ENCODE measurements around the gene FAM32A.

Gene FAM32A

GRCh38 chr19:16202320-16203255 is 17.4 kb downstream of the FAM32A start:
- no peak for DNase-seq (ENCODE audit: low spot score)

DNA sequence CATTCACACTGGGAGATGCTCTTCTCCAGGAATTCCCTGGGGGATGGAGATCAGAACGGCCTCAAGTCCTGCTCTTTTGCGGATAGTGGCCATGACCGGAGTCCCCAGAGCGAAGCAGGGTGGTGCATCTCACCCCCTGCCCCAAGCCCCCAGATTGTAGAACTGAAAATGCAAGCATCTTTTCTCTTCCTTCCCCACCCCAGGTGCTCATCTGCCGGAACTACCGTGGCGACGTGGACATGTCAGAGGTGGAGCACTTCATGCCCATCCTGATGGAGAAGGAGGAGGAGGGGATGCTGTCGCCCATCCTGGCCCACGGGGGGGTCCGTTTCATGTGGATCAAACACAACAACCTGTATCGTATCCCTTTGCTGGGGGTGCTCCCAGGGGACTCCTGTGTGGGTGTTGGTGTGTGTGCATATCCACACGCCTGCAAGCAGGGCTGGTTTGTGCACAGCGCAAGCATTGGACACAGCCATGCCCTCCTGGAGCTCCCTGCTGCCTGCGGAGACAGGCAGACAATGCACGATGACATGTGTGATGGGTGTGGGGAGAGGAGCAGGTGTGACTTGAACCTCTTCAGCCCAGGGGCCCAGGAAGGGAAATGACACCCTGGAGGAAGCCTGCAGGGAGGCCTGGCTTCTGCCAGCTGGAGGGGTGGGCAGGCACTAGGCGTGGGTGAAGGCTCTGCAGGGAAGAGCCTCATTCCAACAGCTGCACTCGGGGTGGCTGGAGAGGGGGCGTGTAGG is 18.2 kb downstream of the FAM32A start:
- DNase-seq (ENCODE audit: low spot score) = no peak

GRCh38 chr19:16204005-16204294 is 18.7 kb downstream of the FAM32A start:
- no peak for DNase-seq (ENCODE audit: low spot score)

- DNase-seq (ENCODE audit: low spot score) = no peak
Observed at GRCh38 chr19:16205205-16206045, 20.2 kb downstream of the FAM32A start.

GRCh38 chr19:16206046-16206605 is 20.9 kb downstream of the FAM32A start:
- no peak for DNase-seq (ENCODE audit: low spot score)

GRCh38 chr19:16206637-16207036 is 21.4 kb downstream of the FAM32A start:
- no peak for DNase-seq (ENCODE audit: low spot score)

- no peak for DNase-seq (ENCODE audit: low spot score)
Observed at GRCh38 chr19:16207063-16207462, 21.9 kb downstream of the FAM32A start.

DNA sequence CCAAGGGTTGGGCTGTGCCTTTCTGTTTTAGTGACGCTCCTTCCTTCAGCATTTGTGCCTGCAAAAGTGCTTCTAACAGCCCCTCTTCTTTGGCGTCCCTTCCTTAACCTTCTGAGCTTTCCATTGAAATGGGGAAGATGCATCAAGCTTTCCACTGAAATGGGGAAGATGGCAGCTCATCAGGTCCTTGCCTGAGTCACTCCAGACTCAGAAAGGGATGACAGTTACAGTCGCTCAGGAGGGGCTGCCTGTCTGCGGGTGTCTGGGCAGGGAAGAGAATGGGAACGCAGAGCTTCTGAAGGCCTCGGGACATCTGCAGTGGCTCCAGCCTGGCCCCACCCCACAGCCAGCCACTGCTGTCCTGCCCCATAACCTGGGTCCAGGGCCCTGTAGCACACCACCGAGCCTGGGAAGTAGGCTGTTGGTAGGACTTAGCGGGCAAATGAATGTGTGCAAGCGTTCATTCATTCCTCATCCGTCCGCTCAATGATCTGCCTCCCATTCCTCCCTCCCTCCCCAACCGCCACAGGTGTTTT is 22.3 kb downstream of the FAM32A start:
- DNase-seq (ENCODE audit: low spot score) = no peak

- DNase-seq (ENCODE audit: low spot score) = no peak
Observed at GRCh38 chr19:16208064-16208759, 23.0 kb downstream of the FAM32A start.

DNA sequence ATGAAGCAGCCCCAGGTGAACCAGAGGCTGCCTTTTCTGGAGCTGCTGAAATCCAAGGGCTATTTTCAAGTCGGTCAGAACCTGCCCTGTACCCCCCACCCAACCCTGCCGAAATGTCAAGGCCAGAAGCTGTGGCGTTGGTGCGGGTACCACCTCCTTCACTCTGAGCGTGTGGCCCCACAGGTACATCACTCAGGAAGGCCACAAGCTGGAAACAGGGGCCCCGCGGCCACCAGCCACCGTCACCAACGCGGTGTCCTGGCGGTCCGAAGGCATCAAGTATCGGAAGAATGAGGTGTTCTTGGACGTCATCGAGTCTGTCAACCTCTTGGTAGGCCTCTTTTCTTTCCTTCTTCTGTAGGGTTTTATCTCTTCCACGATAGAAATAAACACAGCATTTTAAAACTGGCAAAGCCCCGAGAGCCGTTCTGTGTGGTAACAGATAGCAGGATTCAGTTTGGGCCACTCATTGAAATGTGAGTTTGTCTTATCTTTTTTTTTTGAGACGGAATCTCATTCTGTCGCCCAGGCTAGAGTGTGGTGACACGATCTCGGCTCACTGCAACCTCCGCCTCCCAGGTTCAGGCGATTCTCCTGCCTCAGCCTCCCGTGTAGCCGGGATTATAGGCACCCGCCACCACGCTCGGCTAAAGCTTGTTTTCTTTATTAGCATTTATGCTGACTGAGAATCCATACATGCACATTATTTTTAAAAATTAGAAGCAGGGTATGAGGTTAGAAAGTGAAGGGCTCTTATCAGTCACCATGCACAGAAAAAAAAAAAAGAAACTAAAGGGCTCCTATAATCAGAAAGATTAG is 23.8 kb downstream of the FAM32A start:
- DNase-seq (ENCODE audit: low spot score) = no peak

- DNase-seq (ENCODE audit: low spot score) = no peak
Observed at GRCh38 chr19:16210168-16210567, 25.0 kb downstream of the FAM32A start.

DNA sequence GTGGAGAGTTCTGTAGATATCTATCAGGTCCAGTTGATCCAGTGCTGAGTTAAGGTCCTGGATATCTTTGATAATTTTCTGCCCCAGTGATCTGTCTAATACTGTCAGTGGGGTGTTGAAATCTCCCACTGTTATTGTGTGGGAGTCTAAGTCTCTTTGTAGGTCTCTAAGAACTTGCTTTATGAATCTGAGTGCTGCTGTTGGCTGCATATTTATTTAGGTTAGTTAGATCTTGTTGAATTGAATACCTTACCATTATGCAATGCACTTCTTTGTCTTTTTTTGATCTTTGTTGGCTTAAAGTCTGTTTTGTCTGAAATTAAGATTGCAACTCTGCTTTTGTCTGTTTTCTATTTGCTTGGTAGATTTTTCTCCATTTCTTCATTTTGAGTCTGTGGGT is 27.9 kb downstream of the FAM32A start:
- DNase-seq (ENCODE audit: low spot score) = no peak

- no peak for DNase-seq (ENCODE audit: low spot score)
Observed at GRCh38 chr19:16216744-16217670, 31.8 kb downstream of the FAM32A start.

DNA sequence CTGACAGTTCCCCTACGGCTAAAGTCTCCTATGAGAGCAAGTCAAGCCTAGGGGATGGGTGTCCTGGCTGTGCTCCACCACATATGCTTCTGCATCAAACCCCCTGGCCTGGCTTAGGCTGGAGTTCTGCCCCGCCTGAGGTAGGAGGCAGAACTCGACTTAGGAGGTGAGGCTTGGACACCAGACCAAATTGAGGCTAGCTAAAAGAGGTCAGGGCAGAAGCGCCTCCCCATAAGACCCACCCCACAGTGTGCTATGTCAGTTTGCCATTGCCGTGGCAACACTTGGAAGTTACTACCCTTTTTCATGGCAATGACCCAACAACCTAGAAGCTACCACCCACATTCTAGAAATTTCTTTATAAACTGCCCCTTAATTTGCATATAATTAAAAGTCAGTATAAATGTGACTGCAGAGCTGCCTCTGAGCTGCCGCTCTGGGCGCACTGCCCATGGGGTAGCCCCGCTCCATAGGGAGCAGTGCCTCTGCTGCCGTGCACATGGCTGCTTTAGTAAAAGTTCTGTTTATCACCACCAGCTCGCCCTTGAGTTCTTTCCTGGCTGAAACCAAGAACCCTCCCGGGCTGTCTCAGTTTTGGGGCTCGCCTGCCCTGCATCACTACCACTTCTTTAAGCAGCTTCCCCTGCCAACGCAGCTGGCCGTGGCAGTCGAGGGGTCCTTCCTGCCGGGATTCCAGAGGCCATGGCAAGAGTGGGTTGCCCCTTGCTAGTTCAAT is 32.7 kb downstream of the FAM32A start:
- no peak for DNase-seq (ENCODE audit: low spot score)

DNA sequence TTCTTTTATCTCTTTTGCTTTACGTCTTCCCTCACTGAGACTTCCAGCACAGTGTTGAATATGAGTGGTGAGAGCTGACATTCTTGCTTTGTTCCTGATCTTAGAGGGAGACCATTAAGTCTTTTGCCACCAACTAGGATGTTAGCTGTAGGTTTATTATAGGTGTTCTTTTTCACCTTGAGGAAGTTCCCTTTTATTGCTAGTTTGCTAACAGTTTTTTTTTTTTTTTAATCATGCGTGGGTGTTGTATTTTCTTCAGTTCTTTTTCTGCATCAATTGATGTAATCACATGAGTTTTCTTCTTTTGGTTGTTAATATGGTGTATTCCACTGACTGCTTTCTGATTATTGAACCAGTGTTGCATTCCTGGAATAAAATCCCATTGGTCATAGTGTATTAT is 33.6 kb downstream of the FAM32A start:
- DNase-seq (ENCODE audit: low spot score) = no peak

DNA sequence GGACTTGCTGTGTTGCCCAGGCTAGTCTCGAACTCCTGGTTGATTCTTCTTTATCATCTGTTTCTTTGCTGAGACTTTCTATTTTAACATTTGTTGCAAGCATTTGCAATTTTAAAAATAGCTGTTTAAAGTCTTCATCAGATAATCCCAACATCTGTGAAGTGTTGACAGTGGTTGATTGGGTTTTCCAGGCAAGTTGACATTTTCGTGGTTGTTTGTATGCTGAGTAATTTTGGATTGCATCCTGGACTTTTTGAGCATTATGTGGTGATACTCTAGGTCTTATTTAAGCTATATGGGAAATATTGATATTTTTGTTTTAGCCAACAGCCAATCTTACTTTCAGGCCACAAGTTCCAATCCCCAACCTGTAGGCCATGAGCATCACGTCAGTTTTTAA is 37.6 kb downstream of the FAM32A start:
- no peak for DNase-seq (ENCODE audit: low spot score)

GRCh38 chr19:16223746-16224145 is 38.5 kb downstream of the FAM32A start:
- no peak for DNase-seq (ENCODE audit: low spot score)

DNA sequence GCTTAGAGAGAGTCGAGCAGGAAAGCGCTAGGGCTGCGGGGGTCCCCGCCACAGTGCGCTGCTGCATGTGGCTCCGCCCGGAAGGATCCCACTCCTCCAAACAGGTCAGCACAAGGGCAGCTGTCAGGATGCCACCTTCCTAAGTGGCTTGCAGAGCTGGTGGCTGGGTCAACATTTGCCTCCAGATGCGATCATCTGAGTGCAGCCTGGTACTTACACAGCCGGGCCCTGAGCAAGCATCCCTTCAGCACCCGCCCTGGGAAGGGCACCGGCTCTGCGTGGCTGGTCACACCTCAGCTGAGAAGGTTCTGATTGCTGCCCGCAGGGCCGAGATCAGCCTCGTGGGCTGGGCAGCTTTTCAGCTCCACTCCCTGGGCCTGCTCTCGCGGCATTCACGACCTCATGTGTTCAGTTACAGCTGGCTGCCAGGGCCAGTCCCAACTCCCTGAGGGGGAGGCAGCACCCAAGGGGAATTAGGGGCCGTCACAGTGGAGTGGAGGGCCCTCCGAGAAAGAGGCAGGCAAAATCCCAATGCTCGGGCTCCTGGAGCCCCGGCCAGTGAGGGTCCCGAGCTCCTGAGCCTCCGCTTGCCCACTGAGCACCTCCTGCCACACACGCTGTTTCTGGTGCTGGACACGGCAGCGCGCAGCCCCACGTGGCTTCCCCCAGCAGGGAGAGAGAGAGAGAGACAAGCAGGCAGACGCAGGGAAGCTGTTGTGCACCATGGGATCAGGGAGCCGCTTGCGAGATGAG is 39.3 kb downstream of the FAM32A start:
- no peak for DNase-seq (ENCODE audit: low spot score)

Measured in Ammon's horn (tissue), 1 donor.